Upper lobe of left lung (tissue), 4 donors: Measurements from ENCODE around the gene KAT2B.

ENCODE experiments used
- EP300 ChIP-seq, 4 donors: sonication (generic); formaldehyde crosslinking; IDR thresholded peaks; one replicate each; pipeline ENCODE4 v1.5.1; 2017; ENCODE audit warnings: antibody characterized with exemption in 4 of 4, control low read depth in 2 of 4
- TF ChIP-seq, protein P1 (sequence below), 6 experiments: fragments of 450-650 bp in 4 of 6; fragments of 200-600 bp in 2 of 6; sonication (generic) in 2 of 6; IDR thresholded peaks; one replicate each; pipeline ENCODE4 v1.5.1; 2016 to 2019; ENCODE audit warnings: antibody characterized with exemption in 6 of 6

DNA sequence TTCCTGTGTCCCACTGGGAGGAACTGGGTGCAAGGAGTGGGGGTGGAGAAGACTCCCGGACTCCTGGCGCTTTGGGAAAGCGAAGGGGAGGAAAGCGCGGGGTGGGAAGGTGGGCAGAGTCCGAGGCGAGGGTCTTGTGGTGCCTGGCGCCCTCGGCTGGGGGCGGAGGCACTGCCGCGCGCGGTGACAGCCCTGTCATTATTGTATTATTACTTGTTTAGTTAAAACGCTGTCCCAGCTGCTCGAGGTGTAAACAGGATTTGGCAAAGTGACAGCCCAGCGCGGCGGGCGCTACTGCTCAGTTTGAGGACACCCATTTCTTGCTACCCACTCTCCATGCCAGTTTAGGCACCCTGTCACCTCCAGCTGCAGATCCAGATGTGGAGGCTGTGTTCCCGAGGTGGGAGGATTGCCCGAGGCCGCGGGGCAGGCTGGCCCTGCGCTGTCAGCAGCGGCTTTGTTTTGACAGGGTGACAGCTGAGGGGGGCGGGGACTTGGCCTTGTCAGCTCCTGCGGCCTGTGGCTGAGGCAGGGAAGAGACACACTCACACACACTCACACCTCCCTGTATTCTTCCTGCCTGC is 1.0 kb downstream of the KAT2B start:
- TF ChIP-seq, protein P1, sequence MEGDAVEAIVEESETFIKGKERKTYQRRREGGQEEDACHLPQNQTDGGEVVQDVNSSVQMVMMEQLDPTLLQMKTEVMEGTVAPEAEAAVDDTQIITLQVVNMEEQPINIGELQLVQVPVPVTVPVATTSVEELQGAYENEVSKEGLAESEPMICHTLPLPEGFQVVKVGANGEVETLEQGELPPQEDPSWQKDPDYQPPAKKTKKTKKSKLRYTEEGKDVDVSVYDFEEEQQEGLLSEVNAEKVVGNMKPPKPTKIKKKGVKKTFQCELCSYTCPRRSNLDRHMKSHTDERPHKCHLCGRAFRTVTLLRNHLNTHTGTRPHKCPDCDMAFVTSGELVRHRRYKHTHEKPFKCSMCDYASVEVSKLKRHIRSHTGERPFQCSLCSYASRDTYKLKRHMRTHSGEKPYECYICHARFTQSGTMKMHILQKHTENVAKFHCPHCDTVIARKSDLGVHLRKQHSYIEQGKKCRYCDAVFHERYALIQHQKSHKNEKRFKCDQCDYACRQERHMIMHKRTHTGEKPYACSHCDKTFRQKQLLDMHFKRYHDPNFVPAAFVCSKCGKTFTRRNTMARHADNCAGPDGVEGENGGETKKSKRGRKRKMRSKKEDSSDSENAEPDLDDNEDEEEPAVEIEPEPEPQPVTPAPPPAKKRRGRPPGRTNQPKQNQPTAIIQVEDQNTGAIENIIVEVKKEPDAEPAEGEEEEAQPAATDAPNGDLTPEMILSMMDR (IDR thresholded peaks at IDR 0.05) = no peak
- peak in 1 of 4 donors; percentile 8 for TF ChIP-seq EP300 (IDR thresholded peaks at IDR 0.05)
